ENCODE data around the gene ADAMTS17. TPM values are rescaled to one million over a fixed set of nuclear protein-coding genes. Genes with fewer than 3 reads are reported as not detected.

Gene ADAMTS17
- total RNA-seq, 1 experiment from 2014 or later: 1.5 TPM

GRCh38 chr15:99944131-99944530 lies 397.6 kb downstream of the ADAMTS17 start:
- TF ChIP-seq, protein P1, sequence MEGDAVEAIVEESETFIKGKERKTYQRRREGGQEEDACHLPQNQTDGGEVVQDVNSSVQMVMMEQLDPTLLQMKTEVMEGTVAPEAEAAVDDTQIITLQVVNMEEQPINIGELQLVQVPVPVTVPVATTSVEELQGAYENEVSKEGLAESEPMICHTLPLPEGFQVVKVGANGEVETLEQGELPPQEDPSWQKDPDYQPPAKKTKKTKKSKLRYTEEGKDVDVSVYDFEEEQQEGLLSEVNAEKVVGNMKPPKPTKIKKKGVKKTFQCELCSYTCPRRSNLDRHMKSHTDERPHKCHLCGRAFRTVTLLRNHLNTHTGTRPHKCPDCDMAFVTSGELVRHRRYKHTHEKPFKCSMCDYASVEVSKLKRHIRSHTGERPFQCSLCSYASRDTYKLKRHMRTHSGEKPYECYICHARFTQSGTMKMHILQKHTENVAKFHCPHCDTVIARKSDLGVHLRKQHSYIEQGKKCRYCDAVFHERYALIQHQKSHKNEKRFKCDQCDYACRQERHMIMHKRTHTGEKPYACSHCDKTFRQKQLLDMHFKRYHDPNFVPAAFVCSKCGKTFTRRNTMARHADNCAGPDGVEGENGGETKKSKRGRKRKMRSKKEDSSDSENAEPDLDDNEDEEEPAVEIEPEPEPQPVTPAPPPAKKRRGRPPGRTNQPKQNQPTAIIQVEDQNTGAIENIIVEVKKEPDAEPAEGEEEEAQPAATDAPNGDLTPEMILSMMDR (IDR thresholded peaks at IDR 0.05; ENCODE audit: insufficient read depth in 1 of 2, low read depth in 1 of 2, low read length in 1 of 2, severe bottlenecking in 1 of 2, unreplicated experiment in 1 of 2): no peak
- no TSS peak for BruUV-seq (replicated peaks)
- Histone ChIP-seq H3K9me3 (no peaks in the 10 kb centered on the region; the same call in 1 of the 2 replicates), H3K4me3 (ENCODE audit: low read depth, low read length) (no peak overlapping the region), H3K36me3 (ENCODE audit: control insufficient read depth, insufficient read depth, low read length) (no peaks in the 10 kb centered on the region), H3K4me1 (no peaks in the 10 kb centered on the region), H3K27me3 (replicated peaks; ENCODE audit: control insufficient read depth, insufficient read depth, low read length) (no peaks in the 10 kb centered on the region)
- Mint-ChIP-seq H3K9me3 (ENCODE audit: unreplicated experiment) (peaks cover 22% of the 10 kb centered on the region), H3K36me3 (ENCODE audit: insufficient read depth, unreplicated experiment) (no peaks in the 10 kb centered on the region), H3K27me3 (ENCODE audit: insufficient read depth, unreplicated experiment) (no peaks in the 10 kb centered on the region), H3K4me1 (ENCODE audit: low read depth, unreplicated experiment) (no peaks in the 10 kb centered on the region), H3K4me3 (ENCODE audit: unreplicated experiment) (no peak overlapping the region), H3K27ac (ENCODE audit: unreplicated experiment) (no peak overlapping the region)
- intact Hi-C loops (cut with micrococcal nuclease; ENCODE audit: unreplicated experiment): no loop called here
- DNase-seq: no peak
- POLR2A ChIA-PET: no interaction called here
- CTCF ChIA-PET: no interaction called here

DNA sequence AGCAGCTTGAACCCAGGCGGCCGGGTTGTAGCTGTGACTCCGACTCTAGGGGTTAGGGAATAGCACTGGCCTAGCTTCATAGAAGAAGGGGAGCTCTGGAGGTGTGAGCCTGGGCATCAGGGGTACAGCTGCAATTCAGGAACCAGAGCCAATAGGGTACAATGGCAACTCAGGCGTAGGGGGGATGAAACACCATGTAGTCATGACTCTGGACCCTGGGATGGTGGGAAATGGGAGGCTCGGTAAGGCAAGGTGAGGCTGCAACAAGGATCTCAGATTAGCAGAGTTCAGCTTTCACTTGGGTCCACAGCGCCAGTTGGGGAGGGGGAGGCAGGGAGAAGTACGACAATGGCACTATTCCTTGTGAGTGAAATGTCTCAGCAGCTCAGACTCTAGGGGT lies 398.3 kb downstream of the ADAMTS17 start:
- POLR2A ChIA-PET: no interaction called here
- no peak overlapping the region for H3K27ac Mint-ChIP-seq (ENCODE audit: unreplicated experiment)
- TF ChIP-seq, protein P1 (IDR thresholded peaks at IDR 0.05; ENCODE audit: insufficient read depth in 1 of 2, low read depth in 1 of 2, low read length in 1 of 2, severe bottlenecking in 1 of 2, unreplicated experiment in 1 of 2): no peak
- Histone ChIP-seq H3K9me3 (no peaks in the 10 kb centered on the region; the same call in 1 of the 2 replicates), H3K4me1 (no peaks in the 10 kb centered on the region), H3K27me3 (replicated peaks; ENCODE audit: control insufficient read depth, insufficient read depth, low read length) (no peaks in the 10 kb centered on the region), H3K4me3 (ENCODE audit: low read depth, low read length) (no peak overlapping the region), H3K36me3 (ENCODE audit: control insufficient read depth, insufficient read depth, low read length) (no peaks in the 10 kb centered on the region)
- no peak overlapping the region for H3K4me3 Mint-ChIP-seq (ENCODE audit: unreplicated experiment)
- intact Hi-C loops (cut with micrococcal nuclease; ENCODE audit: unreplicated experiment): no loop called here
- CTCF ChIA-PET: no interaction called here
- no peaks in the 10 kb centered on the region for H3K36me3 Mint-ChIP-seq (ENCODE audit: insufficient read depth, unreplicated experiment)
- BruUV-seq (replicated peaks): no TSS peak
- no peaks in the 10 kb centered on the region for H3K27me3 Mint-ChIP-seq (ENCODE audit: insufficient read depth, unreplicated experiment)
- peaks cover 22% of the 10 kb centered on the region for H3K9me3 Mint-ChIP-seq (ENCODE audit: unreplicated experiment)
- no peaks in the 10 kb centered on the region for H3K4me1 Mint-ChIP-seq (ENCODE audit: low read depth, unreplicated experiment)
- no peak for DNase-seq

- ChIA-PET CTCF (no interaction called here), POLR2A (no interaction called here)
- Histone ChIP-seq H3K9me3 (no peaks in the 10 kb centered on the region), H3K27me3 (replicated peaks; ENCODE audit: control insufficient read depth, insufficient read depth, low read length) (no peaks in the 10 kb centered on the region), H3K4me1 (no peaks in the 10 kb centered on the region), H3K4me3 (ENCODE audit: low read depth, low read length) (no peak overlapping the region), H3K36me3 (ENCODE audit: control insufficient read depth, insufficient read depth, low read length) (no peaks in the 10 kb centered on the region)
- BruUV-seq (replicated peaks): no TSS peak
- H3K4me1 Mint-ChIP-seq (ENCODE audit: low read depth, unreplicated experiment): no peaks in the 10 kb centered on the region
- no peak for DNase-seq
- TF ChIP-seq, protein P1 (IDR thresholded peaks at IDR 0.05; ENCODE audit: insufficient read depth in 1 of 2, low read depth in 1 of 2, low read length in 1 of 2, severe bottlenecking in 1 of 2, unreplicated experiment in 1 of 2): no peak
- H3K27me3 Mint-ChIP-seq (ENCODE audit: insufficient read depth, unreplicated experiment): peaks cover 3% of the 10 kb centered on the region
- H3K9me3 Mint-ChIP-seq (ENCODE audit: unreplicated experiment): no peaks in the 10 kb centered on the region
- H3K4me3 Mint-ChIP-seq (ENCODE audit: unreplicated experiment): no peak overlapping the region
- intact Hi-C loops (cut with micrococcal nuclease; ENCODE audit: unreplicated experiment): no loop called here
- no peaks in the 10 kb centered on the region for H3K36me3 Mint-ChIP-seq (ENCODE audit: insufficient read depth, unreplicated experiment)
- no peak overlapping the region for H3K27ac Mint-ChIP-seq (ENCODE audit: unreplicated experiment)
These were observed 408.9 kb downstream of the ADAMTS17 start for GRCh38 chr15:99932676-99933402.
